ENCODE results near the gene RIC3. TPM values are rescaled to one million over a fixed set of nuclear protein-coding genes. Genes with fewer than 3 reads are reported as not detected.

The RIC3 gene
- total RNA-seq, 1 donor from 2014 or later: 23.1 TPM

- Mint-ChIP-seq H3K27ac (no peak overlapping the region), H3K4me3 (ENCODE audit: low read depth) (no peak overlapping the region), H3K27me3 (peaks cover 50% of the 10 kb centered on the region), H3K4me1 (ENCODE audit: low read depth) (no peaks in the 10 kb centered on the region), H3K9me3 (ENCODE audit: low read depth) (no peaks in the 10 kb centered on the region), H3K36me3 (ENCODE audit: insufficient read depth) (no peaks in the 10 kb centered on the region)
- no peak for DNase-seq (ENCODE audit: low spot score, unreplicated experiment)
- no peak for TF ChIP-seq CTCF (IDR thresholded peaks at IDR 0.05; ENCODE audit: unreplicated experiment)
These were observed 30.9 kb upstream of the RIC3 start for GRCh38 chr11:8199676-8200075.

- no peak for TF ChIP-seq CTCF (IDR thresholded peaks at IDR 0.05; ENCODE audit: unreplicated experiment)
- H3K27ac Mint-ChIP-seq: no peak overlapping the region
- H3K9me3 Mint-ChIP-seq (ENCODE audit: low read depth): no peaks in the 10 kb centered on the region
- H3K4me3 Mint-ChIP-seq (ENCODE audit: low read depth): no peak overlapping the region
- H3K4me1 Mint-ChIP-seq (ENCODE audit: low read depth): no peaks in the 10 kb centered on the region
- peaks cover 55% of the 10 kb centered on the region for H3K27me3 Mint-ChIP-seq
- H3K36me3 Mint-ChIP-seq (ENCODE audit: insufficient read depth): no peaks in the 10 kb centered on the region
- DNase-seq (ENCODE audit: low spot score, unreplicated experiment): no peak
These were observed 27.9 kb upstream of the RIC3 start for GRCh38 chr11:8196749-8197148.

- Mint-ChIP-seq H3K4me3 (ENCODE audit: low read depth) (no peak overlapping the region), H3K4me1 (ENCODE audit: low read depth) (no peaks in the 10 kb centered on the region), H3K27me3 (peaks cover 55% of the 10 kb centered on the region), H3K36me3 (ENCODE audit: insufficient read depth) (no peaks in the 10 kb centered on the region), H3K9me3 (ENCODE audit: low read depth) (no peaks in the 10 kb centered on the region), H3K27ac (no peak overlapping the region)
- TF ChIP-seq CTCF (IDR thresholded peaks at IDR 0.05; ENCODE audit: unreplicated experiment): no peak
- DNase-seq (ENCODE audit: low spot score, unreplicated experiment): no peak
These were observed 26.1 kb upstream of the RIC3 start for GRCh38 chr11:8194956-8195355.

- peaks cover 38% of the 10 kb centered on the region for H3K27me3 Mint-ChIP-seq
- no peaks in the 10 kb centered on the region for H3K9me3 Mint-ChIP-seq (ENCODE audit: low read depth)
- no peaks in the 10 kb centered on the region for H3K4me1 Mint-ChIP-seq (ENCODE audit: low read depth)
- no peak overlapping the region for H3K27ac Mint-ChIP-seq
- DNase-seq (ENCODE audit: low spot score, unreplicated experiment): no peak
- no peaks in the 10 kb centered on the region for H3K36me3 Mint-ChIP-seq (ENCODE audit: insufficient read depth)
- H3K4me3 Mint-ChIP-seq (ENCODE audit: low read depth): no peak overlapping the region
- TF ChIP-seq CTCF (IDR thresholded peaks at IDR 0.05; ENCODE audit: unreplicated experiment): no peak
These were observed 24.0 kb upstream of the RIC3 start for GRCh38 chr11:8192896-8193209.

GRCh38 chr11:8192016-8192895, 23.4 kb upstream of the RIC3 start:
- Mint-ChIP-seq H3K27me3 (peaks cover 32% of the 10 kb centered on the region), H3K36me3 (ENCODE audit: insufficient read depth) (no peaks in the 10 kb centered on the region), H3K27ac (no peak overlapping the region), H3K9me3 (ENCODE audit: low read depth) (no peaks in the 10 kb centered on the region), H3K4me1 (ENCODE audit: low read depth) (no peaks in the 10 kb centered on the region), H3K4me3 (ENCODE audit: low read depth) (no peak overlapping the region)
- peak; percentile 51 for DNase-seq (ENCODE audit: low spot score, unreplicated experiment)
- TF ChIP-seq CTCF (IDR thresholded peaks at IDR 0.05; ENCODE audit: unreplicated experiment): peak; percentile 90
